ENCODE results near the gene SETBP1. TPM values are rescaled to one million over a fixed set of nuclear protein-coding genes. Genes with fewer than 3 reads are reported as not detected.

SETBP1 gene
- total and polyA plus RNA-seq, 2 of the 8 experiments (the other 6 are each of a cell fraction or from before 2014, with no cell fraction given) = 2.0 to 6.5 TPM

DNA sequence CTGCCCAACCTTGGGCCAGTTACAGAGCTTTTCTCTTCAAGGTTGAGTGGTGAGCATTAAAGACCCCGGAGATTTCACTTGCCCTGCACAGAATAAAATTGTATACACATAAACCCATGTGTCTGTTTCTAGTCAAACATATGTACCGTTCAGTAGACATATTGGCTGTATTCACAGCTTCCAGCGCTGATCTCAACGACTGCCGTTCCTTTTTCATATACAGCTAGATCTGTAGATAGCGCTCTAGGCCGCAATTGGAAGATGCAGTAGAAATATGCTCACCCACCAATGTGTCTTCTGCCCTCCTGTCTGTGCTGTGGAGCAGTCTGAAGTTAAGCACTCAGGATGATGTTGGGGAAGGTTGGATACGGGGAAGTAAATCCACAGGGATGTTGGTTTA, 317.7 kb downstream of the SETBP1 start:
- CTCF ChIA-PET (ENCODE audit: partially characterized antibody) = interaction anchor here (1.1 kb wide), 2 partner anchors 15 to 56 kb away, joined by 3 to 4 read pairs; no protein-coding TSS in a partner anchor
- Histone ChIP-seq H3K18ac (ENCODE audit: extremely low read depth, low read length) (no peak overlapping the region), H3K56ac (replicated peaks; ENCODE audit: insufficient read length, low read depth, low read length) (no peak overlapping the region), H2AK5ac (ENCODE audit: low read depth, low read length) (no peak overlapping the region), H2BK120ac (replicated peaks; ENCODE audit: low read depth, low read length) (no peak overlapping the region), H3K4me1 (replicated peaks in 1 of 4; ENCODE audit: control insufficient read depth in 3 of 4, insufficient read depth in 4 of 4, low read length in 3 of 4) (no peaks in the 10 kb centered on the region), H4K5ac (ENCODE audit: insufficient read length, low read depth, low read length) (no peak overlapping the region), H3K4me2 (ENCODE audit: insufficient read depth in 1 of 2, low read depth in 2 of 2, low read length in 2 of 2) (no peak overlapping the region), H4K91ac (replicated peaks; ENCODE audit: insufficient read length, low read length) (no peak overlapping the region), H3K27me3 (replicated peaks in 1 of 4; ENCODE audit: control insufficient read depth in 3 of 4, extremely low read depth in 1 of 4, insufficient read depth in 3 of 4, low read length in 3 of 4) (no peaks in the 10 kb centered on the region), H3K27ac (ENCODE audit: low read depth, low read length) (no peak overlapping the region), H3K79me1 (ENCODE audit: low read depth, low read length) (no peaks in the 10 kb centered on the region), H3K4ac (replicated peaks; ENCODE audit: insufficient read length, low read depth, low read length) (no peak overlapping the region), H4K20me1 (replicated peaks in 1 of 2; ENCODE audit: control insufficient read depth in 1 of 2, insufficient read depth in 2 of 2, low read length in 2 of 2) (no peaks in the 10 kb centered on the region), H3K23me2 (ENCODE audit: low read depth, low read length) (no peaks in the 10 kb centered on the region; the same call in 1 of the 2 replicates), H2AFZ (ENCODE audit: low read length) (no peak overlapping the region), H3K79me2 (ENCODE audit: control insufficient read depth in 1 of 2, insufficient read depth in 2 of 2, low read length in 2 of 2) (no peaks in the 10 kb centered on the region), H2BK20ac (ENCODE audit: low read length) (no peak overlapping the region), H4K8ac (ENCODE audit: extremely low read depth, insufficient read depth, low read length) (no peak overlapping the region), H3K9me3 (ENCODE audit: insufficient read depth in 2 of 2, low read depth in 1 of 2, low read length in 1 of 2) (no peaks in the 10 kb centered on the region), H3K23ac (ENCODE audit: insufficient read length) (no peak overlapping the region), H2BK5ac (ENCODE audit: low read depth, low read length) (no peak overlapping the region), H2BK15ac (ENCODE audit: low read length) (no peak overlapping the region), H3K36me3 (ENCODE audit: control insufficient read depth in 2 of 4, insufficient read depth in 4 of 4, low read length in 3 of 4) (no peaks in the 10 kb centered on the region), H3K9ac (replicated peaks in 1 of 4; ENCODE audit: extremely low read depth in 1 of 4, low read depth in 3 of 4, low read length in 3 of 4) (no peak overlapping the region), H3K14ac (ENCODE audit: insufficient read length) (no peak overlapping the region), H3K4me3 (ENCODE audit: extremely low read depth in 1 of 4, insufficient read depth in 2 of 4, low read depth in 3 of 4, low read length in 4 of 4) (no peak overlapping the region), H2BK12ac (ENCODE audit: low read depth, low read length) (no peak overlapping the region)
- WGBS, 2 experiments (ENCODE audit: extremely low coverage in 1 of 2, insufficient coverage in 1 of 2, insufficient read length in 1 of 2, insufficient replicate concordance in 2 of 2, low coverage in 1 of 2, low lambda C conversion rate in 2 of 2, missing lambda C conversion rate in 1 of 2) = 95% methylated on average over 8 of the region's 8 CpGs; no CpG with 5 or more reads in 1 of the 2 experiments
- no peak for FAIRE-seq
- POLR2A ChIA-PET (ENCODE audit: partially characterized antibody) = no interaction called here
- DNase-seq (ENCODE audit: low read depth in 1 of 2, low spot score in 2 of 2) = no peak
- no peak for TF ChIP-seq MAFK (IDR thresholded peaks at IDR 0.05; ENCODE audit: low read depth, low read length)
- TF ChIP-seq, protein P1, sequence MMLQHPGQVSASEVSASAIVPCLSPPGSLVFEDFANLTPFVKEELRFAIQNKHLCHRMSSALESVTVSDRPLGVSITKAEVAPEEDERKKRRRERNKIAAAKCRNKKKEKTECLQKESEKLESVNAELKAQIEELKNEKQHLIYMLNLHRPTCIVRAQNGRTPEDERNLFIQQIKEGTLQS (IDR thresholded peaks at IDR 0.05; ENCODE audit: insufficient read depth, low read depth, low read length) = no peak
- TF ChIP-seq ASH2L (IDR thresholded peaks at IDR 0.05; ENCODE audit: low read length) = no peak
- TF ChIP-seq KDM4A (IDR thresholded peaks at IDR 0.05; ENCODE audit: low read depth, low read length, severe bottlenecking) = no peak
- no peak for TF ChIP-seq RAD21 (IDR thresholded peaks at IDR 0.05 in 1 of 2, conservative IDR thresholded peaks at IDR 0.05 in 1 of 2; ENCODE audit: low read depth in 2 of 2, low read length in 2 of 2)
- no peak for TF ChIP-seq YY1 (IDR thresholded peaks at IDR 0.05; ENCODE audit: low read depth, low read length)
- TF ChIP-seq RNF2 (IDR thresholded peaks at IDR 0.05; ENCODE audit: borderline replicate concordance, low read depth, low read length, missing control alignments, poor library complexity, severe bottlenecking) = no peak

Measured in H1 (cell line).